Breast epithelium (tissue), 4 donors: ENCODE data around the gene MACROD2. TPM values are rescaled to one million over a fixed set of nuclear protein-coding genes. Genes with fewer than 3 reads are reported as not detected.

Experiments used
- DNase-seq, 2 donors: peaks; one replicate each; pipeline ENCODE4 v3.0.0-alpha.2; 2019; ENCODE audit warnings: low spot score in 2 of 2
- H3K27ac ChIP-seq, 2 donors: fragments of 200-600 bp; sonication (generic) in 1 of 2; one replicate each; pipeline ENCODE4 v1.5.1; 2016 to 2019; ENCODE audit warnings: mild to moderate bottlenecking in 1 of 2
- H3K27me3 ChIP-seq, 2 donors: fragments of 200-600 bp; sonication (generic) in 1 of 2; one replicate each; pipeline versions ENCODE4 v1.5.1 to v1.6.0; 2017 to 2019; ENCODE audit warnings: control low read depth in 1 of 2, mild to moderate bottlenecking in 1 of 2
- H3K36me3 ChIP-seq: fragments of 200-600 bp; one replicate; pipeline ENCODE4 v1.5.1; 2019
- H3K4me1 ChIP-seq, 2 donors: fragments of 200-600 bp; sonication (generic); one replicate each; pipeline ENCODE4 v1.5.1; 2016 to 2019; ENCODE audit warnings: control low read depth in 1 of 2
- H3K4me3 ChIP-seq, 3 donors: fragments of 200-600 bp; sonication (generic); 1 replicate in 2 of 3; 2 replicates in 1 of 3; pipeline ENCODE4 v1.5.1; 2016 to 2019; ENCODE audit warnings: mild to moderate bottlenecking in 3 of 3, moderate library complexity in 2 of 3
- H3K9me3 ChIP-seq, 2 donors: fragments of 200-600 bp; sonication (generic) in 1 of 2; one replicate each; pipeline ENCODE4 v1.5.1; 2016 to 2019; ENCODE audit warnings: control low read depth in 1 of 2
- CTCF ChIP-seq, 3 donors: fragments of 450-650 bp; IDR thresholded peaks; one replicate each; pipeline ENCODE4 v1.5.1; 2016 to 2017; ENCODE audit warnings: antibody characterized with exemption in 3 of 3, mild to moderate bottlenecking in 3 of 3, moderate library complexity in 3 of 3
- POLR2A ChIP-seq: fragments of 450-650 bp; IDR thresholded peaks from one replicate; pipeline ENCODE4 v1.6.1; 2016; ENCODE audit warnings: antibody characterized with exemption, mild to moderate bottlenecking, moderate library complexity
- POLR2AphosphoS5 ChIP-seq, 3 donors: sonication (generic); formaldehyde crosslinking; IDR thresholded peaks; one replicate each; pipeline ENCODE4 v1.6.1; 2017; ENCODE audit warnings: antibody characterized with exemption in 3 of 3
- intact Hi-C: fragments of 100-400 bp; cut with DNase I; formaldehyde crosslinking; loops from one replicate; pipeline ENCODE4 v1.15.1; 2023; ENCODE audit warnings: low total_unique reads
- total RNA-seq, 3 donors: library from RNA; depleted of rRNA; stranded (reverse); fragments of >200 nt; gene quantifications; one replicate each; pipeline ENCODE4 v1.1.0, GENCODE V29; 2016

The MACROD2 gene
- total RNA-seq, 3 donors from 2014 or later: 6.7 to 26.8 (median 8.8) TPM

DNA sequence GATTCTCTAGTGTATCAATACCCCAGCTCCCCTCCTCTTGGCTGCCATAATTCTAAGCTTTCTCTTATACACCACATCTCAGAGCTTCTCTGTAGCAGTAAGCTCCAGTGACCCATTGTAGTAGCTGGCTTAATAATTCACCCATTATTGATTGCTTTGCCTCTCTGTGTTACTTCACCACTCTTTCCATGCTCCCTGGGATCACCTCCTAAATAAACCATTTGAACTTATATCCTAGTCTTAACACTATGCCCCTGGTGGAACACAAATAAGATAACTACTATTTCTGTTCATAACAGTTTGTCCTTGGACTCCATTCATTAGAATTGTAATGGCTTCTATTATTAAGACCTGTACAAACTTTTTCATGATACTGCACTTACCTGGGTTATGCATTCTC, 1819.0 kb downstream of the MACROD2 start:
- TF ChIP-seq CTCF (IDR thresholded peaks at IDR 0.05): no peak
- TF ChIP-seq POLR2A: no peak
- TF ChIP-seq POLR2AphosphoS5 (IDR thresholded peaks at IDR 0.05): no peak
- DNase-seq: no peak
- H3K36me3 ChIP-seq: no peaks in the 10 kb centered on the region
- H3K27me3 ChIP-seq: no peaks in the 10 kb centered on the region
- no peak overlapping the region for H3K27ac ChIP-seq
- intact Hi-C loops: no loop called here
- no peak overlapping the region for H3K4me3 ChIP-seq
- no peaks in the 10 kb centered on the region for H3K4me1 ChIP-seq
- H3K9me3 ChIP-seq: no peaks in the 10 kb centered on the region

DNA sequence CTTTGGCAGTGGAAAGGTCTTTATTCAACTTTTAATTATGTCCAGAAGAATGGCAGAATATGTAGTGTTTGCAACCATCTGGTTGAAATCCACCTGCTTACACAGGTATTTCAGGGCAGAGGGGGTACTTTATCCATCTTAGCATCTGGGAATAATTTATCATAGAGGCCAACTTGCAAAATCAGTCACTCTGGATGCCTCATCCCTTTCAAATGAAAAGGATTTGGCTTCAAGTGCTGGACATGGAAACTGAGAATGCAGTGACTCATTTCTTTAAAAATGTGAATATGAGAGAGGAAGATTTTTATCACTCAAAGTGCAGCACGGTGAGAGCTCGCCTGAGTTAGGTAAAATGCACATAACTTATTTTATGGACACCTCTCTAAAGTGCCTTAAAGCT, 1819.6 kb downstream of the MACROD2 start:
- no peak for TF ChIP-seq POLR2A
- no peak for TF ChIP-seq POLR2AphosphoS5 (IDR thresholded peaks at IDR 0.05)
- no peak for TF ChIP-seq CTCF (IDR thresholded peaks at IDR 0.05)
- no peaks in the 10 kb centered on the region for H3K27me3 ChIP-seq
- no peaks in the 10 kb centered on the region for H3K4me1 ChIP-seq
- H3K36me3 ChIP-seq: no peaks in the 10 kb centered on the region
- H3K27ac ChIP-seq: no peak overlapping the region
- DNase-seq: no peak
- intact Hi-C loops: no loop called here
- no peak overlapping the region for H3K4me3 ChIP-seq
- no peaks in the 10 kb centered on the region for H3K9me3 ChIP-seq

GRCh38 chr20:15817351-15817750, 1822.0 kb downstream of the MACROD2 start:
- Histone ChIP-seq H3K9me3 (no peaks in the 10 kb centered on the region), H3K27ac (no peak overlapping the region), H3K4me1 (no peaks in the 10 kb centered on the region), H3K27me3 (no peaks in the 10 kb centered on the region), H3K4me3 (no peak overlapping the region), H3K36me3 (no peaks in the 10 kb centered on the region)
- DNase-seq: no peak
- TF ChIP-seq POLR2AphosphoS5 (IDR thresholded peaks at IDR 0.05): no peak
- TF ChIP-seq CTCF (IDR thresholded peaks at IDR 0.05): no peak
- no peak for TF ChIP-seq POLR2A
- intact Hi-C loops: no loop called here

DNA sequence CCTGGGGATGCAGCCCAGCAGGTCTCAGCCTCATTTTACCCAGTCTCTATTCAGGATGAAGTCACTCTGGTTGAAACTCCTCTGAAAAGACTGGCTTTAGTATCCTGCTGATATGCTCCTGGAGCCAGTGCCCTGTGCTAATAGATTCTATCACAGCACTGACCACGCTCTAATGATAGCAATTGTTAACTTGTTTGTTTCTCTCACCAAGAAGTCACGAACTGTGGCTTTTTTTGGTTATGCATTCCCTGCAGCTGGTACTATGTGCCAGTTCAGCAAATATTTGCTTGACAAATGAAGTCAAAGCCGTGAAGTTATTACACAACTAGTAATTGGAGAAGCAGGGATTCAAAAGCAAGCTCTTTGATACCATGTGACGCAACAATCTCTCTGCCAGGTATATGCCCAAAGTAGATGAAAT, 1823.3 kb downstream of the MACROD2 start:
- Histone ChIP-seq H3K4me3 (no peak overlapping the region), H3K27ac (no peak overlapping the region), H3K9me3 (no peaks in the 10 kb centered on the region), H3K27me3 (no peaks in the 10 kb centered on the region), H3K36me3 (no peaks in the 10 kb centered on the region), H3K4me1 (no peaks in the 10 kb centered on the region)
- no peak for TF ChIP-seq POLR2AphosphoS5 (IDR thresholded peaks at IDR 0.05)
- TF ChIP-seq POLR2A: no peak
- no peak for TF ChIP-seq CTCF (IDR thresholded peaks at IDR 0.05)
- intact Hi-C loops: no loop called here
- DNase-seq: no peak

DNA sequence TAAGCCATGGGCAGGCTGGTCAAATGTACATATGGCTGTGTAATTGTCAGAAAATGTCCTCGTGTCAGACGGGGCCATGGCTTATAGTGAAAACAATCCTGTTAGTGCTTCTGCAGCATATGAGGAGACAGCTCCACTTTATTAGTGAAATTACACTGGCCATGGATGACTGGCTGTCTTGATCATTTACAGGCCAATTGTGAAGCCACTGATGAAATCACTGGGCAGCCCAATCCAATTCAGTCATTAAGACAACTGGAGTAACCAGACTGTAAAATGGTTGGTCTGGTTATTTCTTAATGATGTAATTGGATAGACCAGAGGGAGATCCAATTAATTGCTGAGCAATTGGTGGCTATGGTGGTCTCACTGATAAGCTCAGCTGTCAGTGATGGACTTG, 1828.4 kb downstream of the MACROD2 start:
- H3K27me3 ChIP-seq: no peaks in the 10 kb centered on the region
- no peaks in the 10 kb centered on the region for H3K9me3 ChIP-seq
- no peak for TF ChIP-seq POLR2AphosphoS5 (IDR thresholded peaks at IDR 0.05)
- no peak for DNase-seq
- intact Hi-C loops: no loop called here
- no peaks in the 10 kb centered on the region for H3K4me1 ChIP-seq
- no peak overlapping the region for H3K4me3 ChIP-seq
- no peaks in the 10 kb centered on the region for H3K36me3 ChIP-seq
- H3K27ac ChIP-seq: no peak overlapping the region

DNA sequence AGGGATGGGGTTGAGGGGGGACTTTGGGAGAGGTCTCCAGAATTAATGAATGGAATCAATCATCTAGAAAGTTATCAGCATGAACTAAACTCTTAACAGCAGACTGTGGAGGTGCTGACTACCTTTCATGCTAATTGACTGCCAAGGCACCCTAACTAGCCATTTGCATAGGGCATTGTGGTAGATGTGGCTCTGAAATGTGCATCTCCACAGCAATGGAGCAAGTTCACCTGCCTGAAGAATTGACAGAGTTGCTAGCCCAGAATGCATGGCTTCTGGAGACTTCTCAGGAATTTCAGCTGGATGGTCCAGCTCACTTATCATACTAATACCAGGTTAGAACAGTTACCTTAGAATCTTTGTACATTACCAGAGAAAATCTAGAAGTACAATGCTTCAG, 1832.3 kb downstream of the MACROD2 start:
- no peak overlapping the region for H3K4me3 ChIP-seq
- DNase-seq: no peak
- H3K27ac ChIP-seq: no peak overlapping the region
- TF ChIP-seq POLR2A (no peak), POLR2AphosphoS5 (IDR thresholded peaks at IDR 0.05) (no peak), CTCF (IDR thresholded peaks at IDR 0.05) (no peak)
- no peaks in the 10 kb centered on the region for H3K4me1 ChIP-seq
- no peaks in the 10 kb centered on the region for H3K9me3 ChIP-seq
- no peaks in the 10 kb centered on the region for H3K36me3 ChIP-seq
- intact Hi-C loops: no loop called here
- H3K27me3 ChIP-seq: no peaks in the 10 kb centered on the region
